ENCODE measurements around the gene CCR9.

CCR9 gene

GRCh38 chr3:45872569-45872968 lies 13.8 kb upstream of the CCR9 start:
- DNase-seq (ENCODE audit: low read depth, low spot score) = no peak

- no peak for DNase-seq (ENCODE audit: low read depth, low spot score)
Measured at GRCh38 chr3:45873036-45873435, 13.3 kb upstream of the CCR9 start.

GRCh38 chr3:45873638-45874037 lies 12.7 kb upstream of the CCR9 start:
- DNase-seq (ENCODE audit: low read depth, low spot score) = no peak

DNA sequence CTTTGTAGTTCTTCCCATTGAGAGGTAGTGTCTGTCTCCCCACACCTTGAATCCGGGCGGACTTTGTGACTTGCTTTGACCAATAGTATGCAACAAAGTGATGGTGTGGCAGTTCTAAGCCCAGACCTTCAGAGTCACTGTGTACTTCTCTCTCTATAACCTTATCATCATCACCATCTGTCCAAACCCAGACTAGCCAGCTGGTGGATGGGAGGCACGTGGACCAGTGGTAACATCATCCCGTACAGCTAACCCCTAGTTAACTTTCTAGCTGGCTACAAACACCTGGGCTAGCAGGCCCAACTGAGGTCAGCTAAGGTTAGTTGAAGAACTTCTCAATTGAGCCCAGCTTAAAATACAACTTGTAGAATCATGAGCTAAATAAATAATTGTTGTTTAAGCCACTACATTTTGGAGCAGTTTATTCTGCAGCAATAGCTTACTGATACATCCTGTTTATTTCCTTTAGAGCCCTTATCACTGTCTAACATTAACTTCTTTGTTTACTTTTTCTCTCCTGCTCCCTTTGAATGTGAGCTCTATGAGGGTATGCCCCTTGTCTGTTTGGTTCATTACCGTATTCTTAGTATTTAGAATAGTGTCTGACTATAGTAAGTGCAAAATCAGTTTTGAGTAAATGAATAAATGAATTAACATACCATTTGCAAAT lies 11.5 kb upstream of the CCR9 start:
- no peak for DNase-seq (ENCODE audit: low read depth, low spot score)

GRCh38 chr3:45878124-45878523 lies 8.2 kb upstream of the CCR9 start:
- DNase-seq (ENCODE audit: low read depth, low spot score) = no peak

GRCh38 chr3:45880725-45881077 lies 5.6 kb upstream of the CCR9 start:
- no peak for DNase-seq (ENCODE audit: low read depth, low spot score)

DNA sequence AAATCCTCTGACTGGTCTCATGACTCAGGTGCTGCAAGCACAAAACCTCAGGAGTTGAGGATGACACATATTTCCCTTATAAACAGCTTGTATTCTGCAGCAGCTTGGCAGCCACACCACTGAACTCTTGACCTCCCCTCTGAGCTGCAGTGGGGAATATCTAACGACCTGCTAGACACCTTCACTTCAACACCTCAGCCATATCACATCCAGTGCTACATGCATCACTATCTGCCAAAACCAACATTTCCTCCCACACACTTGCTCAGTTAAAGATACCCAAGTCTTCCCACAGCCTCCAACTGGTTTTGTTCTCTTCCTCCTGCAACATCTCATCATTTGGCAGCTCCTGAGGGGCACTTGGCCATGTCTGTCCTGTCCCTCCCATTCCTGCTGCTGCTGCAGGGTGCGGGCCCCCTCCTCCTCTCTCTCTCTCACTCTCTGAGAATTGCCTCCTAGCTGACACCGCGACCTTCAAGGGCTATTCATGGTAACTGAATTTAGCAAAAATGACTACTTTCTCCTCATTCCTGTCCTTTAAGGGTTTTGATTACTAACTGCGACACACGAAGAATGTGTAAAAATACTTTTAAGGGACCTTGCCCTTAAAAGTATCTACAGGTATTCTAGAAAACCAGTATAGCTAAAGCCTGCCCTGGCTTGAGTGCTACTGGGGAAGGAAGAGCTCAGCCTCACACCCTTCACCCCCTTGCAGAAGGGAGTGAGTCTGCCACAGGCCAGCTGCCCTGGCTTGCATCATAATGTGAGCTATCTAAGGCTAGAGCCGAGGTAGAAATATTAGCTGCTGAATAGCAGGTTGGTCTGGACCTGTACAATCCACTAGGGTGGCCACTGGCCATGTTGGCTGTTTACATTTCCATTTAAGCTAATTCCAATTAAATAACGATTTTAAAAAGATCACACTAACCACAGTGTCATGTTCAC lies 5.0 kb upstream of the CCR9 start:
- DNase-seq (ENCODE audit: low read depth, low spot score) = no peak

DNA sequence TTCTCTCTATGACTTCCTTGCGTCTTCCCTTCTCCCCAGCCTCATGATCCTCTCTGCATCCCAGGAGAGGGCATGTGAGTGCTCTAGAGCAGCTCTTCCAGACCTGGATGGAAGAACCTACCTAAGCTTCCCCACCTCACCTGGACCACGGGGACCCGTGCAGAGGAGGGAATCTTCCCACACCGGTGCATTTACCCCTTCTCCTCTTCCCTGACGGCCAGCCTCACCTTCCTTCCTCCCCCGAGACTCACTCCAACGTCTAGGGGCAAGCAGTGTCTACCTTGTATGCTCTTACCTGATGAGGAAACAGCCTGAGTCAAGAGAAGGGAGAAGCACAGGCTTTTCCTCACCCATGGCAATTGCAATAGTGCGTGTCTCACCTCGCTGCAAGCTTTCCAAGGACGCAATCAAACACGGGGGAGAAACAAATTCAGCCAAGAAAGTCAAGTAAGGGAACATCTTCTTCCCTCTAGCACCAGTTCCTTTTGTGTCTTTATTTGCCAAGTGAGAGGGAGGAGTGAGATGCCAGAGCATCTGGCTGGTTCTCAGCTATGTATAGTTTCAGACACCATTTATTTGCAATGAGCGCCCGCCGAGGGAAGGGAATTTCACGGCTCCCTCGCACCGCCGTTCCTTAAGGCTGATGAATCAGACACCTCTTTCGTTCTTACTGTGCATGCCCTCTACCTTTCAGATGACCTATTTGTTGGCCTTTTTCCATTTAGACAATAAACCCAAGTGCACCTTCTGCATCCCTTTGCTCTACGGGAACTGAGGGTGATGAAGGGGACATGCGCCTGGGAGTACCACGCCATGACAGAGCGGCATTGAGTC lies 1.8 kb upstream of the CCR9 start:
- no peak for DNase-seq (ENCODE audit: low read depth, low spot score)

GRCh38 chr3:45887285-45887684 lies 942 bp downstream of the CCR9 start:
- DNase-seq (ENCODE audit: low read depth, low spot score) = no peak

DNA sequence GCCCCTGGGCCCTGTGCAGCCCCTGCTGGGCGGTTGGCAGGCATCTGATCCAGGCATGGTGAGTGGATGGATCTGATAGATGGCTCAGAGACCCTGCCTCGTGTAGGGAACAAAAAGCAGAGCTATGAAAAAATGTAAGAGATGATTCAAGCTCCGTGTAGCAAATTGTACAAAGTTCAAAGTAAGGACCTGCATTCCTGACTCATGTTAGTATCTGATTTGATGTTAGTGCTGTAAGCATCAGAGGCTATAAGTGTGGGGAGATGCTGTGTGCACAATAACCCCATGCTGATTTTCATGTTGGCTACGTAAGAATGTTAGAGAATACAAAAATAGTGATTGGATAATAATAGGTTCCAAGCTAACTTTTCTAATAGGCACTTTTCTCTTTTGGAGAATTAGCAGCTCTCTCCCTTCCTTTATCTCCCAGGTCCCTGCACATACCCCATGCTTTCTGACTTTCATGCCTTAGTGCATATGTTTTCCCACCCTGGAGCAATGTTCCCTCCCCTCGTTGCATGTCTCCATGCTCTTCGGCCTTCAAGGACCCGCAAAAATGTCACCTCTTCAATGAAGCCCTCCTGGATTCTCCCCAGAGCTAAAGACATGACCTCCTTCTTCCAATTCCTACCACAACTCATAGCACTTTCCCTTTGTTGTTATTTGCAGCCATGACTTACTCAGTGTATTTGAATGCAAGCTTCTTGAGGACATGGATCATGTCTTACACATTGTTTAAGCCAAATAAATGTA lies 1.6 kb downstream of the CCR9 start:
- no peak for DNase-seq (ENCODE audit: low read depth, low spot score)

GRCh38 chr3:45889337-45889736 lies 3.0 kb downstream of the CCR9 start:
- DNase-seq (ENCODE audit: low read depth, low spot score) = no peak

DNA sequence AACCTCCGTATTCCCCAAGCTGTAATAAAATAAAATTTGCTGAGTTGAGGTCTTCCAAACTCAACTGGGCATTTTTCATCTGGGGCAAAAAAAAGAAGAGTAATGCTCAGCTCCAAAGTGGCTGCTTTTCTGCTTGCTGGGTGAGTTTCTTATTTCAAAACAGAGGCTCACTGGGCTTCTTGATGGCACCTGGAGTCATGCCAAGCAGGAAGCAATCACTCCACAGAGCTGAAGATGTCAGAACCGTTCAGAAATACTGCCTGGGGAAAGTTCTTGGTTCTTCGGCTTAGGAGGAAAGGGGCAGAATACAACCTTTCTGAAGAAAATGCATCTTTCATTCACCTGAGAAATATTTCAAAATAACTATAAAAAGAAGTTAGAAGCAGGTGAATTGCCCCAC lies 4.1 kb downstream of the CCR9 start:
- no peak for DNase-seq (ENCODE audit: low read depth, low spot score)

GRCh38 chr3:45892161-45892560 lies 5.8 kb downstream of the CCR9 start:
- DNase-seq (ENCODE audit: low read depth, low spot score) = no peak

DNA sequence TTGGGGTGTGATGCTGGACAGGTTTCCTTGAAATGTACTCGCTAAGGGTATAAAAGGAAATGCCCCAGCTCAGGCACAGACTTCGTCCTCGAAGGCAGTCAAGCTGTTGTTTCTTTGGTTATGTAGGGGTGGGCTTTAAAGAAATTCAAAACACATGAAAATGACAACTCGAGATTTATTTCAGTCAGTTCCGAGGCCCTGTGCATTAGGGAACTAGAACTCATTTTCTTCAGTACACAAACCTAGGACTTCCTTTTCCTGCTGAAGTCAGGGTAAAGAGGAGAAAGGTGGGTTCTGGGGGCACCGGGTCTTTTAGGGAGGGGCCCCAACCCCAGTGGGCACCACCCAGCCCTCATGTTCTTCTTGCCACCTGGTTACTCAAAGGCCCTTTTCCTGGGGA lies 7.7 kb downstream of the CCR9 start:
- DNase-seq (ENCODE audit: low read depth, low spot score) = no peak

GRCh38 chr3:45895686-45896468 lies 9.5 kb downstream of the CCR9 start:
- no peak for DNase-seq (ENCODE audit: low read depth, low spot score)

GRCh38 chr3:45896956-45897355 lies 10.6 kb downstream of the CCR9 start:
- no peak for DNase-seq (ENCODE audit: low read depth, low spot score)

- DNase-seq (ENCODE audit: low read depth, low spot score) = no peak
Measured at GRCh38 chr3:45904931-45905330, 18.6 kb downstream of the CCR9 start.

- no peak for DNase-seq (ENCODE audit: low read depth, low spot score)
Measured at GRCh38 chr3:45905755-45906154, 19.4 kb downstream of the CCR9 start.

DNA sequence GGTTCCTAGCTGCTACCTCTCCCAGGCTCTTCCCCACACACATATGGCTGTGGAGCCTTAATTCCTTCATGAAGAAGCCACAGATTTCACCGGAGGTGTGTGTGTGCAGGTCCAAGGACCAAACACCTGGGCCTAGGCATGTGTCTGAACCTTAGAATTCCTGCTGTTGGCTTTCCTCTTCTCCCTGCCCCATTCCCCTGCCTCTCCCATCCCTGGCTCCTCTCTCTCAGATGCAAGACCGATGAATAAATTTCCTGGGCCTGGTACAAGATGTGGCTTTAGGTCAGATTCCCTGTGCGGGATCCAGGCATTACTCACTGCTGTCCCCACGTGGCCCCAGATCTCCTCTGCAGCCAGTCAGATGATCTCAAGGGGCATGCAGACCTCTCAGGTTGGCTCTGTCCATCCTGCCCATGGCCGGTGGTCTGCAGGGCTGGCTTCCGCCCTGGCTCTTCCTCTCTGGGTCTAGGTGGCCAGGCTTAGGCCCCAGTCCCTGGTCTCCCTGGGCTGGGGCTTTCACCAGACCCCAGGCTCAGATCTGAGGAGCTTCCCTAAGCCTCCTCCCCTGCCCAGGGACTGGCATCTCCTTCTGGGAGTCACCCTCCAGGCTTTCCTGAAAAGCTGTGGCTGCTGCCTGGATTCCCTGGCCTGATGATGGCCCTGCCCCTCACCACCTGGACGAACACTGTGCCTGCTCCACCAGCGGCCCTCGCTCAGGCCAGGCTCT lies 20.5 kb downstream of the CCR9 start:
- DNase-seq (ENCODE audit: low read depth, low spot score) = no peak

All from brain pericyte (primary cell).